Endodermal cell (in vitro differentiated cells): Measurements from ENCODE around the gene FEM1B. TPM values are rescaled to one million over a fixed set of nuclear protein-coding genes. Genes with fewer than 3 reads are reported as not detected.

Experiments used
- DNase-seq: peaks from one replicate; pipeline ENCODE4 v3.0.0-alpha.2; 2017
- H3K27ac ChIP-seq: 2 replicates; pipeline ENCODE4 v1.5.1; 2013; ENCODE audit warnings: mild to moderate bottlenecking, low read depth, low read length, moderate library complexity
- H3K27me3 ChIP-seq: 2 replicates; pipeline ENCODE4 v1.6.1; 2013; ENCODE audit warnings: mild to moderate bottlenecking, low read length, moderate library complexity; ENCODE audit not compliant: insufficient read depth, control insufficient read depth, poor library complexity, severe bottlenecking
- H3K36me3 ChIP-seq: 2 replicates; pipeline ENCODE4 v1.7.0; 2013; ENCODE audit warnings: mild to moderate bottlenecking, low read length, moderate library complexity; ENCODE audit not compliant: control insufficient read depth, insufficient read depth
- H3K4me1 ChIP-seq: one replicate; pipeline ENCODE4 v1.7.0; 2013; ENCODE audit warnings: low read length; ENCODE audit not compliant: control insufficient read depth, insufficient read depth
- H3K4me3 ChIP-seq: 2 replicates; pipeline ENCODE4 v1.5.1; 2013; ENCODE audit warnings: mild to moderate bottlenecking, low read length, moderate library complexity
- H3K9ac ChIP-seq: 2 replicates; pipeline ENCODE4 v1.6.1; 2013; ENCODE audit warnings: mild to moderate bottlenecking, low read length, moderate library complexity; ENCODE audit not compliant: poor library complexity, severe bottlenecking; ENCODE audit errors: extremely low read depth
- H3K9me3 ChIP-seq: 2 replicates; pipeline ENCODE4 v1.6.1; 2013; ENCODE audit warnings: mild to moderate bottlenecking, low read length, moderate library complexity; ENCODE audit not compliant: control insufficient read depth
- H3K27ac Mint-ChIP-seq: 2 replicates; pipeline ENCODE4 v1.8.0; 2020; ENCODE audit warnings: mixed read lengths
- H3K27me3 Mint-ChIP-seq: 2 replicates; pipeline ENCODE4 v1.8.0; 2021; ENCODE audit warnings: mild to moderate bottlenecking, mixed read lengths; ENCODE audit not compliant: insufficient read depth
- H3K36me3 Mint-ChIP-seq: 2 replicates; pipeline ENCODE4 v1.8.0; 2020; ENCODE audit warnings: low read depth, mixed read lengths
- H3K4me1 Mint-ChIP-seq: 2 replicates; pipeline ENCODE4 v1.8.0; 2020; ENCODE audit warnings: mixed read lengths
- H3K4me3 Mint-ChIP-seq: 2 replicates; pipeline ENCODE4 v1.8.0; 2020; ENCODE audit warnings: mild to moderate bottlenecking, moderate library complexity, mixed read lengths
- H3K9me3 Mint-ChIP-seq: 2 replicates; pipeline ENCODE4 v1.8.0; 2020; ENCODE audit warnings: mild to moderate bottlenecking, mixed read lengths
- CTCF ChIP-seq: fragments of 200-600 bp; sonication (generic); conservative IDR thresholded peaks from 2 replicates; pipeline ENCODE4 v1.5.0; 2021; ENCODE audit warnings: antibody characterized with exemption, mild to moderate bottlenecking
- WGBS, 2 experiments: methylation state at CpG; one replicate each; pipeline versions ENCODE4 v1.1.5 to v1.1.7; 2013; ENCODE audit warnings: missing lambda C conversion rate in 2 of 2, mixed read lengths in 1 of 2; ENCODE audit not compliant: insufficient coverage in 1 of 2, insufficient read length in 1 of 2; 5-methylcytosine and 5-hydroxymethylcytosine counted together
- total RNA-seq, 2 donors: library from RNA; stranded (reverse); fragmentation: NEBNext Ultra II Directional in 1 of 2; extraction: Animal tissue kit (Norgen Biotek cat#: 25700) in 1 of 2; gene quantifications; 2 replicates in 1 of 2; 3 replicates in 1 of 2; pipeline ENCODE4 v1.2.1, GENCODE V29; 2021

The FEM1B gene
- total RNA-seq, 2 donors from 2014 or later = 65.4 to 67.9 TPM

DNA sequence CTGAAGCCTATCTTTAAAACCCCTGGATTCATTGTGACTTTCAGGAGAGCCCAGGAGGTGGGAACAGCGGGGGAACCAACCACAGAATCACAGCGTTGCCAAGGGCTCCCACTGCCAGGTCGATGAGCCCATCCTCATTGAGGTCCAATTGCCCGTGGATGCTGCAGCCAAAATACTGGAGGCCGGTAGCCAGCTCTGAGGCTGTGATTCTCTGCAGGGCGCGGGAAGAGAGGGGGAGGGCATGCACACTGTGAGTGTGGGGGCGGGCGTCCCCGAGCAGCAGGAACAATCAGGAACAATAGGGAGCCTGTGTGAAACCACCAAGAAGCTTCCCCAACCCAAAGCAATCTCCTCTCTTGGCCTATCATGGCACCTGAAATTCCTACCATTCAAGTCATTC is 53.4 kb downstream of the FEM1B start:
- H3K27ac Mint-ChIP-seq = peak overlapping the region; percentile 70
- 18 to 25% methylated on average over 4 to 10 of the region's 10 CpGs for WGBS, 2 experiments
- peaks cover 34% of the 10 kb centered on the region for H3K4me1 Mint-ChIP-seq
- Histone ChIP-seq H3K9ac (peak overlapping the region; percentile 33), H3K4me3 (peak overlapping the region; percentile 58), H3K27ac (no peak overlapping the region), H3K36me3 (no peaks in the 10 kb centered on the region), H3K9me3 (no peaks in the 10 kb centered on the region), H3K27me3 (no peaks in the 10 kb centered on the region), H3K4me1 (peaks cover 15% of the 10 kb centered on the region)
- TF ChIP-seq CTCF = no peak
- H3K27me3 Mint-ChIP-seq = peaks cover 4% of the 10 kb centered on the region
- H3K36me3 Mint-ChIP-seq = no peaks in the 10 kb centered on the region
- H3K4me3 Mint-ChIP-seq = peak overlapping the region; percentile 18
- DNase-seq = peak; percentile 76
- H3K9me3 Mint-ChIP-seq = no peaks in the 10 kb centered on the region

DNA sequence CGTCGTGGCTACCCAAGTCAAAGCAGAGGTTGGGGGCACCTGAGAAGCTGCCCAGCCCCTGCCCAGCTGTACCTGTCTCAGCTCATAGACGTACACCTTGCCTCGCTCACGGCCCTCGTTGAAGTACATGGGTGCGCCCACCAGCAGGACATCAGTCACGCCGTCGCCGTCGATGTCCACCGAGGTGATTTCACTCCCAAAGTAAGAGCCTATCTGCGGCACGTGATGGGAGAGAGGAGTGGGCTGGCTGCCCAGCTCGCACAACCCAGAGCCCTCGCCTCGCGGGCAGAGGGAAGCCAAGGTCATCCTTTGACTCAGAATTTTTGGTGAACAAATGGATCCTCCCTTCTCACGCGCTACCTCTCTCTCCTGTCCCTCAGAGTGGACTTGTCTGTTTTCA is 54.7 kb downstream of the FEM1B start:
- Mint-ChIP-seq H3K4me3 (no peak overlapping the region), H3K27me3 (peaks cover 2% of the 10 kb centered on the region), H3K27ac (no peak overlapping the region), H3K4me1 (peaks cover 31% of the 10 kb centered on the region), H3K36me3 (no peaks in the 10 kb centered on the region), H3K9me3 (no peaks in the 10 kb centered on the region)
- no peaks in the 10 kb centered on the region for H3K36me3 ChIP-seq
- no peak overlapping the region for H3K9ac ChIP-seq
- no peak overlapping the region for H3K4me3 ChIP-seq
- no peaks in the 10 kb centered on the region for H3K27me3 ChIP-seq
- H3K27ac ChIP-seq = no peak overlapping the region
- WGBS, 2 experiments = 96 to 98% methylated on average over 19 to 21 of the region's 21 CpGs
- no peak for TF ChIP-seq CTCF
- no peaks in the 10 kb centered on the region for H3K9me3 ChIP-seq
- H3K4me1 ChIP-seq = peaks cover 15% of the 10 kb centered on the region
- no peak for DNase-seq

- Histone ChIP-seq H3K4me1 (peaks cover 15% of the 10 kb centered on the region), H3K27ac (no peak overlapping the region), H3K9ac (no peak overlapping the region), H3K4me3 (no peak overlapping the region), H3K27me3 (no peaks in the 10 kb centered on the region), H3K36me3 (no peaks in the 10 kb centered on the region), H3K9me3 (no peaks in the 10 kb centered on the region)
- Mint-ChIP-seq H3K9me3 (no peaks in the 10 kb centered on the region), H3K4me1 (peaks cover 26% of the 10 kb centered on the region), H3K27me3 (no peaks in the 10 kb centered on the region), H3K36me3 (no peaks in the 10 kb centered on the region), H3K27ac (no peak overlapping the region), H3K4me3 (no peak overlapping the region)
- no peak for DNase-seq
- 90 to 92% methylated on average over 8 of the region's 8 CpGs for WGBS, 2 experiments
- no peak for TF ChIP-seq CTCF
Measured at GRCh38 chr15:68333775-68334470, 56.4 kb downstream of the FEM1B start.
